Measurements from ENCODE around the gene OR2T34. TPM values are rescaled to one million over a fixed set of nuclear protein-coding genes. Genes with fewer than 3 reads are reported as not detected.

OR2T34 gene
- total and polyA plus RNA-seq, 2 experiments from 2014 or later: not detected

DNA sequence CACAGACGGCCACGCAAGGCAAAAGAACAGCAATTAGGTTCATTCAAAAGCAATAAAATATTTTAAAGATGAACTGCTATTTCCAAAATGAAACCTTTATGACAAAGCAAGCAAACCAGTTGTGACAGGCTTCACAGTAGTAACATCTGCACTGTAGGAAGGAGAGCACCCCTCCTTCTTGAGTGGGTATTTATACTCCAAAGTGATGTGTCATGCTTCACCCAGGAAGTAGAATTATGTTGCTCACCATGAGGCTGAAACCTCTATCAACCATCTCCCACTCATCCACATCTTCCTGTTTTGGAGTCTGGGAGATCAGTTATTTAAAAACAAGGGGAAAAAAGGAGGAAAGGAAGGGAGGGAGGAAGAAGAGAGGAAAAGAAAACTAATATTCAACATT is 22.1 kb upstream of the OR2T34 start (continued):
- TF ChIP-seq, protein P1, sequence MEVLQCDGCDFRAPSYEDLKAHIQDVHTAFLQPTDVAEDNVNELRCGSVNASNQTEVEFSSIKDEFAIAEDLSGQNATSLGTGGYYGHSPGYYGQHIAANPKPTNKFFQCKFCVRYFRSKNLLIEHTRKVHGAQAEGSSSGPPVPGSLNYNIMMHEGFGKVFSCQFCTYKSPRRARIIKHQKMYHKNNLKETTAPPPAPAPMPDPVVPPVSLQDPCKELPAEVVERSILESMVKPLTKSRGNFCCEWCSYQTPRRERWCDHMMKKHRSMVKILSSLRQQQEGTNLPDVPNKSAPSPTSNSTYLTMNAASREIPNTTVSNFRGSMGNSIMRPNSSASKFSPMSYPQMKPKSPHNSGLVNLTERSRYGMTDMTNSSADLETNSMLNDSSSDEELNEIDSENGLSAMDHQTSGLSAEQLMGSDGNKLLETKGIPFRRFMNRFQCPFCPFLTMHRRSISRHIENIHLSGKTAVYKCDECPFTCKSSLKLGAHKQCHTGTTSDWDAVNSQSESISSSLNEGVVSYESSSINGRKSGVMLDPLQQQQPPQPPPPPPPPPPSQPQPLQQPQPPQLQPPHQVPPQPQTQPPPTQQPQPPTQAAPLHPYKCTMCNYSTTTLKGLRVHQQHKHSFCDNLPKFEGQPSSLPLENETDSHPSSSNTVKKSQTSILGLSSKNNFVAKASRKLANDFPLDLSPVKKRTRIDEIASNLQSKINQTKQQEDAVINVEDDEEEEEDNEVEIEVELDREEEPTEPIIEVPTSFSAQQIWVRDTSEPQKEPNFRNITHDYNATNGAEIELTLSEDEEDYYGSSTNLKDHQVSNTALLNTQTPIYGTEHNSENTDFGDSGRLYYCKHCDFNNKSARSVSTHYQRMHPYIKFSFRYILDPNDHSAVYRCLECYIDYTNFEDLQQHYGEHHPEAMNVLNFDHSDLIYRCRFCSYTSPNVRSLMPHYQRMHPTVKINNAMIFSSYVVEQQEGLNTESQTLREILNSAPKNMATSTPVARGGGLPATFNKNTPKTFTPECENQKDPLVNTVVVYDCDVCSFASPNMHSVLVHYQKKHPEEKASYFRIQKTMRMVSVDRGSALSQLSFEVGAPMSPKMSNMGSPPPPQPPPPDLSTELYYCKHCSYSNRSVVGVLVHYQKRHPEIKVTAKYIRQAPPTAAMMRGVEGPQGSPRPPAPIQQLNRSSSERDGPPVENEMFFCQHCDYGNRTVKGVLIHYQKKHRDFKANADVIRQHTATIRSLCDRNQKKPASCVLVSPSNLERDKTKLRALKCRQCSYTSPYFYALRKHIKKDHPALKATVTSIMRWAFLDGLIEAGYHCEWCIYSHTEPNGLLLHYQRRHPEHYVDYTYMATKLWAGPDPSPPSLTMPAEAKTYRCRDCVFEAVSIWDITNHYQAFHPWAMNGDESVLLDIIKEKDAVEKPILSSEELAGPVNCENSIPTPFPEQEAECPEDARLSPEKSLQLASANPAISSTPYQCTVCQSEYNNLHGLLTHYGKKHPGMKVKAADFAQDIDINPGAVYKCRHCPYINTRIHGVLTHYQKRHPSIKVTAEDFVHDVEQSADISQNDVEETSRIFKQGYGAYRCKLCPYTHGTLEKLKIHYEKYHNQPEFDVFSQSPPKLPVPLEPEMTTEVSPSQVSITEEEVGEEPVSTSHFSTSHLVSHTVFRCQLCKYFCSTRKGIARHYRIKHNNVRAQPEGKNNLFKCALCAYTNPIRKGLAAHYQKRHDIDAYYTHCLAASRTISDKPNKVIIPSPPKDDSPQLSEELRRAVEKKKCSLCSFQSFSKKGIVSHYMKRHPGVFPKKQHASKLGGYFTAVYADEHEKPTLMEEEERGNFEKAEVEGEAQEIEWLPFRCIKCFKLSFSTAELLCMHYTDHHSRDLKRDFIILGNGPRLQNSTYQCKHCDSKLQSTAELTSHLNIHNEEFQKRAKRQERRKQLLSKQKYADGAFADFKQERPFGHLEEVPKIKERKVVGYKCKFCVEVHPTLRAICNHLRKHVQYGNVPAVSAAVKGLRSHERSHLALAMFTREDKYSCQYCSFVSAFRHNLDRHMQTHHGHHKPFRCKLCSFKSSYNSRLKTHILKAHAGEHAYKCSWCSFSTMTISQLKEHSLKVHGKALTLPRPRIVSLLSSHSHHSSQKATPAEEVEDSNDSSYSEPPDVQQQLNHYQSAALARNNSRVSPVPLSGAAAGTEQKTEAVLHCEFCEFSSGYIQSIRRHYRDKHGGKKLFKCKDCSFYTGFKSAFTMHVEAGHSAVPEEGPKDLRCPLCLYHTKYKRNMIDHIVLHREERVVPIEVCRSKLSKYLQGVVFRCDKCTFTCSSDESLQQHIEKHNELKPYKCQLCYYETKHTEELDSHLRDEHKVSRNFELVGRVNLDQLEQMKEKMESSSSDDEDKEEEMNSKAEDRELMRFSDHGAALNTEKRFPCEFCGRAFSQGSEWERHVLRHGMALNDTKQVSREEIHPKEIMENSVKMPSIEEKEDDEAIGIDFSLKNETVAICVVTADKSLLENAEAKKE (CRISPR knock-in tag; IDR thresholded peaks at IDR 0.05): no peak
- TF ChIP-seq JUNB (IDR thresholded peaks at IDR 0.05; ENCODE audit: unreplicated experiment): no peak
- TF ChIP-seq, protein P2, sequence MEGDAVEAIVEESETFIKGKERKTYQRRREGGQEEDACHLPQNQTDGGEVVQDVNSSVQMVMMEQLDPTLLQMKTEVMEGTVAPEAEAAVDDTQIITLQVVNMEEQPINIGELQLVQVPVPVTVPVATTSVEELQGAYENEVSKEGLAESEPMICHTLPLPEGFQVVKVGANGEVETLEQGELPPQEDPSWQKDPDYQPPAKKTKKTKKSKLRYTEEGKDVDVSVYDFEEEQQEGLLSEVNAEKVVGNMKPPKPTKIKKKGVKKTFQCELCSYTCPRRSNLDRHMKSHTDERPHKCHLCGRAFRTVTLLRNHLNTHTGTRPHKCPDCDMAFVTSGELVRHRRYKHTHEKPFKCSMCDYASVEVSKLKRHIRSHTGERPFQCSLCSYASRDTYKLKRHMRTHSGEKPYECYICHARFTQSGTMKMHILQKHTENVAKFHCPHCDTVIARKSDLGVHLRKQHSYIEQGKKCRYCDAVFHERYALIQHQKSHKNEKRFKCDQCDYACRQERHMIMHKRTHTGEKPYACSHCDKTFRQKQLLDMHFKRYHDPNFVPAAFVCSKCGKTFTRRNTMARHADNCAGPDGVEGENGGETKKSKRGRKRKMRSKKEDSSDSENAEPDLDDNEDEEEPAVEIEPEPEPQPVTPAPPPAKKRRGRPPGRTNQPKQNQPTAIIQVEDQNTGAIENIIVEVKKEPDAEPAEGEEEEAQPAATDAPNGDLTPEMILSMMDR (conservative IDR thresholded peaks at IDR 0.05; ENCODE audit: low read depth in 2 of 2): no peak

DNA sequence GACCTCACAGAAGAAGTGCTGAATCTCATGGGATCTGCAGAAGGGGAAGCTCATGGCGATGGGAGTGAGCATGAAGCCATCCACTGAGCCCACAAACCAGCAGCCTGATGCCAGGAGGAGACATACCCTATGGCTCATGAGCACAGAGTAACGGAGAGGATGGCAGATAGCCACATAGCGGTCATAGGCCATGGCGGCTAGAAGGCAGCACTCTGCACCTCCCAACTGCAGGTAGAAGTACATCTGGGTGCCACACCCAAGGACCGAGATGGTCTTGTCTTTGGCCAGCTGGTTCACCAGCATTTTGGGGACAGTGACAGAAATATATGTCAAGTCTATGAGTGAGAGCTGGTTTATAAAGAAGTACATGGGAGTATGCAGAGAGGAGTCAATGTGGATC is 18.7 kb upstream of the OR2T34 start:
- no peak overlapping the region for H3K4me3 ChIP-seq
- DNase-seq (ENCODE audit: low spot score): no peak
- H3K9me2 ChIP-seq (ENCODE audit: insufficient read depth): no peaks in the 10 kb centered on the region
- Mint-ChIP-seq H3K27ac (no peak overlapping the region), H3K36me3 (ENCODE audit: low read depth) (peaks cover 19% of the 10 kb centered on the region; the same call in 2 of the 3 replicates), H3K9me3 (peaks cover 82% of the 10 kb centered on the region), H3K27me3 (ENCODE audit: insufficient read depth, low read depth, poor library complexity) (peaks cover 4% of the 10 kb centered on the region), H3K4me3 (no peak overlapping the region), H3K4me1 (no peaks in the 10 kb centered on the region)
- no peaks in the 10 kb centered on the region for H3K79me2 ChIP-seq (replicated peaks; ENCODE audit: insufficient read depth)
- H2AFZ ChIP-seq: no peak overlapping the region
- no peaks in the 10 kb centered on the region for H3K27me3 ChIP-seq (ENCODE audit: insufficient read depth)
- H3K4me2 ChIP-seq: no peak overlapping the region
- no peaks in the 10 kb centered on the region for H3F3A ChIP-seq (replicated peaks; ENCODE audit: low read depth)
- no peak for ATAC-seq
- no peaks in the 10 kb centered on the region for H4K20me1 ChIP-seq (replicated peaks; ENCODE audit: insufficient read depth)
- 0 out of 2 replicates have a peak, but pooled peaks cover 11% of the 10 kb centered on the region for H3K36me3 ChIP-seq (ENCODE audit: insufficient read depth)
- H3K27ac ChIP-seq (ENCODE audit: low read depth): no peak overlapping the region
- no peaks in the 10 kb centered on the region for H3K4me1 ChIP-seq (ENCODE audit: insufficient read depth)
- TF ChIP-seq NANOG (IDR thresholded peaks at IDR 0.05; ENCODE audit: borderline replicate concordance) (no peak), STAT1 (IDR thresholded peaks at IDR 0.05; ENCODE audit: unreplicated experiment) (no peak)
- TF ChIP-seq, protein P3, sequence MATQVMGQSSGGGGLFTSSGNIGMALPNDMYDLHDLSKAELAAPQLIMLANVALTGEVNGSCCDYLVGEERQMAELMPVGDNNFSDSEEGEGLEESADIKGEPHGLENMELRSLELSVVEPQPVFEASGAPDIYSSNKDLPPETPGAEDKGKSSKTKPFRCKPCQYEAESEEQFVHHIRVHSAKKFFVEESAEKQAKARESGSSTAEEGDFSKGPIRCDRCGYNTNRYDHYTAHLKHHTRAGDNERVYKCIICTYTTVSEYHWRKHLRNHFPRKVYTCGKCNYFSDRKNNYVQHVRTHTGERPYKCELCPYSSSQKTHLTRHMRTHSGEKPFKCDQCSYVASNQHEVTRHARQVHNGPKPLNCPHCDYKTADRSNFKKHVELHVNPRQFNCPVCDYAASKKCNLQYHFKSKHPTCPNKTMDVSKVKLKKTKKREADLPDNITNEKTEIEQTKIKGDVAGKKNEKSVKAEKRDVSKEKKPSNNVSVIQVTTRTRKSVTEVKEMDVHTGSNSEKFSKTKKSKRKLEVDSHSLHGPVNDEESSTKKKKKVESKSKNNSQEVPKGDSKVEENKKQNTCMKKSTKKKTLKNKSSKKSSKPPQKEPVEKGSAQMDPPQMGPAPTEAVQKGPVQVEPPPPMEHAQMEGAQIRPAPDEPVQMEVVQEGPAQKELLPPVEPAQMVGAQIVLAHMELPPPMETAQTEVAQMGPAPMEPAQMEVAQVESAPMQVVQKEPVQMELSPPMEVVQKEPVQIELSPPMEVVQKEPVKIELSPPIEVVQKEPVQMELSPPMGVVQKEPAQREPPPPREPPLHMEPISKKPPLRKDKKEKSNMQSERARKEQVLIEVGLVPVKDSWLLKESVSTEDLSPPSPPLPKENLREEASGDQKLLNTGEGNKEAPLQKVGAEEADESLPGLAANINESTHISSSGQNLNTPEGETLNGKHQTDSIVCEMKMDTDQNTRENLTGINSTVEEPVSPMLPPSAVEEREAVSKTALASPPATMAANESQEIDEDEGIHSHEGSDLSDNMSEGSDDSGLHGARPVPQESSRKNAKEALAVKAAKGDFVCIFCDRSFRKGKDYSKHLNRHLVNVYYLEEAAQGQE (IDR thresholded peaks at IDR 0.05; ENCODE audit: unreplicated experiment): no peak
